ENCODE measurements around the gene LCORL.

Gene LCORL

GRCh38 chr4:17867276-17867675, 154.3 kb downstream of the LCORL start:
- TF ChIP-seq CTCF (IDR thresholded peaks at IDR 0.05): no peak

- no peak for TF ChIP-seq CTCF (IDR thresholded peaks at IDR 0.05)
Measured at GRCh38 chr4:17866810-17867209, 154.7 kb downstream of the LCORL start.

GRCh38 chr4:17865866-17866363, 155.6 kb downstream of the LCORL start:
- TF ChIP-seq CTCF (IDR thresholded peaks at IDR 0.05): no peak

GRCh38 chr4:17859793-17860406, 161.7 kb downstream of the LCORL start:
- TF ChIP-seq CTCF (IDR thresholded peaks at IDR 0.05): no peak

GRCh38 chr4:17854036-17854435, 167.5 kb downstream of the LCORL start:
- no peak for TF ChIP-seq CTCF (IDR thresholded peaks at IDR 0.05)

- no peak for TF ChIP-seq CTCF (IDR thresholded peaks at IDR 0.05)
Measured at GRCh38 chr4:17851959-17852358, 169.6 kb downstream of the LCORL start.

- no peak for TF ChIP-seq CTCF (IDR thresholded peaks at IDR 0.05)
Measured at GRCh38 chr4:17846266-17846665, 175.3 kb downstream of the LCORL start.

Data from LNCAP (cell line).